AML-193 (cell line): ENCODE measurements around the gene MACROD2.

Source experiments
- DNase-seq, 2 experiments: peaks; one replicate each; lab custom pipeline; 2025; lab: John Stamatoyannopoulos, UW

The MACROD2 gene

DNA sequence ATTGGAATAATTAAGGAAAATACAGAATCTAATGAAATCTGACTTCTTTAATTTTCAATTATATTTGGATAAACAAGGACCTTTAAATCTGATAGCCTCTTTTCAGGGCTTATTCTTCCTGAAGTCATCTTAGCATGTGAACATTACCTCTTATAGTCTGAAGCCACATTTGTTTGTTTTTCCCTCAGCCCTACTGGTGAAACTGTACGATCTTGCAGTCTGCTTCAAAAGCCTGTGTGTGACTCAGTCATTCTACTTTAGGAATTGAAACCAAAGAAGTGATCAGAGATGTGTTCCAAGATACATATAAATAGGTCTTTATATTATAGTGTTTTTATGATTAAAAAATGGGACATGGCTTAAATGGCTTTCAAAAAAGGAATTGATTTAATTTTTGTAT lies 67.5 kb downstream of the MACROD2 start:
- no peak for DNase-seq

DNA sequence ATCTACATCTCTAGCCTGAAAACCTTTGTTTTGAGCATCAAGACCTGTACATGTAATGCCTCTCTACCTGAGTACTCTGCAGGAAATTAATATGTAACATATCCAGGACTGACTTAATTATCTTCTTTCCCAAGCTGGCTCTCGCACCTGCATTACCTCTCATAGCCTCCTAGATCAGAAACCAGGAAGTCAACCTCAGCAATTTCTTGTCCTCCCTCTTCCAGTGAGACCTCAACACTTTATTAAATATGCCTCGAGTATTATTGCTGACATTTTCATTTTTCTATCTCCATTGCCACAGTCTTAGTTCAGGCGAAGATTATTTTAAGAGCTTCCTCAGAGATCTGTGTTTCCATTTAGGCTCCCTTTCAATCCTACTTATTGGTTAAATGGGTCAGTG lies 69.0 kb downstream of the MACROD2 start:
- no peak for DNase-seq

DNA sequence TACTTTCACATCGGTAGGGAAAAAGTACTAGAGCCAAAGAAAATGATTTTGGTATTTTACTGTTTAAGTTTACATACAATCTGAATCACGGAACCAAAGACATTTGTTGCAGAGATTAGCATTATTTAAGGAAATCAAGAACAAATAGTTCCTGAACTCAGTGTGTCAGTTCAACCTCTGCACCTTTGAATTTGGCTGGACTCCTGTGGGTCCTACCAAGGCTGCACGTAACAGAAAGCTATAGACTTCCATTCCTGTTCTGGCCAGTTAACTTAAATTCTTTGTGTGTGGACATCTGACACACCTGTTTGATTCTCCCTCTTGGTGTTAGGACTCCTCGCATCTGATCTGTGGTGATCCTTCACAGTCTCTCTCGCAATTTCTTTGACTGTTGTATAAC lies 69.6 kb downstream of the MACROD2 start:
- DNase-seq = no peak

DNA sequence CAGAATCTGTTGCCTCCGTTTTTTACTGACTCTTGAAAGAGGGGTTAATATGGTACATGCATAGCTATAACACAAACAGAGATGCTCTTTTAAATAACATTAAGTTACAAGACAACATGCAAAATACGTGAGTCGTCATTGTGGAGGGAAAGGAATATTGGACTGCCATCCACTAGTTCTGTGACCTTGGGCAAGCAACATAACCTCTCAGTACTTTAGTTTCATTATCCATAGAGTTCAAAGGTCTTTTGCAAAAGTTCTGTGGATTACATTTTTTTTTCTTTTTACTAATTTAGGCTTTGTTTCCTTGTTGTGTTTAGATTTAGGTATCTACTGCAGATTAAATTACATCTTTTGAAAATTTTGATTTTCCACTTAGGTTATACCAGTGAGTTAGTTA lies 70.5 kb downstream of the MACROD2 start:
- DNase-seq = no peak

DNA sequence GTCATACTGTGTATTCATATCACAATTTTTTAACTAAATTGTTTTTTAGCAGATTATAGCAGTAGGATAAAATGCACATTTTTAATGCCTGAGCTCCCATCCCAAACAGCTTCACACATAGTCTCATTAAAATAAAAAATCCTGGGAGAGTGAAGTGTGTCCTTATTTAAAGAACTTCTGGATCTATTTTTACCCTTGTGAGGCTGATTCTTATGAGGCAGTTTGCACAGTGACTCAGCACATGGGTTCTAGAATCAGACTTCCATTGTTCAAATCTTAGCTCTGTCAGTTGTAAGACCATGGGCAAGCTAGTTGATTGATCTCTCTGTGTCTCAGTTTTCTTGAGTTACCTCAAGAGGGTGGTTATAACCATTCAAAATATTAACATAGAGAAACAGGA lies 72.3 kb downstream of the MACROD2 start:
- DNase-seq = no peak

DNA sequence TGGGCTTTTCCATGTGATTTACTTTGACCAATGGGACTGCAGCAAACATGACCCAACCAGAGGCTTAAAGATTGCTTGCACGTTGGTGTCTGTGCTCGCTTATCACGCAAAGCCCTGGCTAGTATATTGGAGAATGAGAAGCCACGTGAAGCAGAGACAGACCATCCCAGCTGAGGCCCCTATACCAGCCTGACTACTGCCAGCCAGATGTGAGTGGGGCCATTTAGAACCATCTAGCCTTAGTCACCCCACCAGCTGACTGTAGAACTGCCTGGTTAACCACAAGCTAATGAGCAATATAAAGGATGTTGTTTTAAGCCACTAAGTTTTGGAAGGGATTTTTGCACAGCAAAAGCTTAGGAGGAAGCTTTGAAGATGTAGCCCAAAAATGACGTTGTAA lies 74.5 kb downstream of the MACROD2 start:
- DNase-seq = no peak

DNA sequence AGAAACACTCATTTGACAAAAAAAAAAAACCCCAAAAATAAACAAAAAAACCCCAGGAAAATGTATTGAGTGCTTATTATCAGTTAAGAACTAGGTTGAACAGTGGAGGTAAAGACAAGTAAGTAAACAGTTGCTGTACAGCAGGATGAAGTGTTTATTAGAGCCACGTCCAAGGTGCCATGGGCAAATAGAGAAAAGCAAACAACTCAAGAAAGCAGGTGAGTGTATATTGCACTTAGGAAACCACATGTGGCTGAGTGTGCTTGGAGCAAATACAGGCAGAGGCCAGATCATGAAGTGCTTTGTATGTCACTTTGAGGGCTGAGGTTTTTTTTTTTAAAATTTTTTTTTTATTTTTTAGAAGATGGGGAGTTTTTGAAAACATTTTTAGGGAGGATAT lies 98.3 kb downstream of the MACROD2 start:
- DNase-seq = no peak

DNA sequence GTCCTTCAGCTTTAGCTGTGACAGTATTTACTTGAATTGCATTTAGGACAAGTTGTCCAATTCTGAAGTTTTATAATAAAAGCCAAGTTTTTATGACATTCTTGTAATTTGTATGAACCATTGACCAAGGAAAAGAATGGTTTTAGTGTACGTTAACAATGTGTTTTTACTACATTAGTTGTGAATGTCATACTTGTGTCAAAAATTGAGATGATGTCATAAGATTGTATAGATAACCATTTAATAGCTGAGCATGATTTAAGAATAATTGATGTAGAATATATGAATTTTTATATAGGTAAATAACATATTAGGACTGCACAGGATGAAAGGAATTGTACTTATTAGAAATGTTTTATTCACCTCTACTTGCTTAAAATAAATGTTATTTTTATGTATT lies 102.9 kb downstream of the MACROD2 start:
- no peak for DNase-seq

DNA sequence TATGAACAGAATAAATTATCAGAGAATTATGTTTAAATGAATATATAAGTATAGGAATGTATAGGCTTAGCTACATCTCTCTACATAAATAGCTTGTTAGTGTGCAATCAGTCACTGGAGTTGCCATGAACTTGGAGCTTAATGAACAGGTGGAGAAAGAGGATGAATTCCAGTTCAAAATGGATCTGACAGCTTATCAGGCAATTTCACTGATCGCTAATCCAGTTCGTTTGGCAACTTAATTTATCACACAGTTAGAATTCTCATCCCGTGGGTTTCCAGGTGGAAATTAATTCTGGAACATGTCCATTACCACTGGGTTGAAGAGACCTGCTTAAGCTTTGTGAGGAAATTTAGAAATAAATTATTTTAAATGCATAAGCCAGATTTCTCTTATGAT lies 118.1 kb downstream of the MACROD2 start:
- DNase-seq = no peak

DNA sequence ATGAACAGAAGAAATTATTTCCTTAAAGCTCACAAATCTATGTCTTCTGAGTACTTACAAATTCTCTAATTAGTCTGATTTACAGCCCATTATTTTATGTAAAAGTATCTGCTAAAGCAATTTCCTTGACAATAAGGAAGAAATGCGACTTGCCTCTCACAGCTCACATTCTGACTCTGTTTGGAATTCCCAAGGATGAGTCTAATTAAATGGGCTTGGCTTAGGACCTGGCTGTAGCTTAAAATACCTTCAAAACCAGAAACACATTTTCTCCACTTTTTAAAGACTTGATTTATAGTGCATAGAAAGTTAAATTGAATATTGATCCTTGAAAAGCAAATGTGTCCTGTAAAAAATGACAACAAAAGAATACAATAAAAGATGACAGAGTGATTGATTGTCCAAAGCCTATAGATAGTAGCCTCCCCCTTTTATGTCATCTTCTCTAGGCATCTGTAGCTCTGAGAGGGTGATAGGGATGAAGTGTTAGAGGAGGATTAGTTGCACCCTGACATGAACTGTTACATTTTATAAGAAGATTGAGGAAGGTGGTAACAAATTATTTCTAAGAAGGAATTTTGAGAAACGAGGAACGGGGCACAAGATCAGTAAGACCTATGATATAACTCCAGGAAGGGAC lies 118.9 kb downstream of the MACROD2 start:
- DNase-seq = no peak

DNA sequence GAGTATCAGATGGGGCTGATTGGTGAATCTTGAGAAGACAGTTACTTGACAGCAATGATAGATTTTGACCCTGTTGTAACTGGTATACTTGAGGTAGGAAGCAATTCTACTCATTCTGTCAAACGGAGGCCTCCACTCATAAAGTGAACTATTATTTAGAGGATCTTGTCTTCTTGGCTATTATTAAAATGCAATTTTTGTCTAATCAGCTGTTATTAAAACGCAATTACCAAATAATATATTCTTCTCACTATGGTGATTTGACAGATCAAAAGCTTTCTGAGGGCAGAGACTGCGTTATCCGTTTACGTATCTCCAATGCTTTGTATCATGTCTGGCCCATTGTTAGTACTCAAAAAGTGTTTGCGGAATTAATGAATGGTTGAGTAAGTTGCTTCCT lies 120.7 kb downstream of the MACROD2 start:
- no peak for DNase-seq

DNA sequence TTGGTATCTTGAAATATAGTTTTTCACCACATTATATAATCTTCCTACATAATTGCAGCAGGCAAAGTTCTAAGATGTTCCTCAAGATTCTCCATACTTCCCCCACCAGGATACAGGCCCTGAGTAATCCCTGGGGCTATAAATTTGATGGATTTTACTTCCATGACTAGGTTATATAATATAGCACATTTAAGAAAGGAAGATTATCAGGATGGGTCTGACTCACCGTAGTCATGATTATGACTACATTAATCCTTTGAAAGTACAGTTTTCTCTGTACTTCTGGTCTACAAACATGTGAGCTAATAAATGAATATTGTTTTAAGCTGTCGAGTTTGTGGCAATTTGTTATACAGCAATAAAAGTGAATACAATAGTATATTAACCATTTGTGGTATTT lies 122.5 kb downstream of the MACROD2 start:
- DNase-seq = no peak

DNA sequence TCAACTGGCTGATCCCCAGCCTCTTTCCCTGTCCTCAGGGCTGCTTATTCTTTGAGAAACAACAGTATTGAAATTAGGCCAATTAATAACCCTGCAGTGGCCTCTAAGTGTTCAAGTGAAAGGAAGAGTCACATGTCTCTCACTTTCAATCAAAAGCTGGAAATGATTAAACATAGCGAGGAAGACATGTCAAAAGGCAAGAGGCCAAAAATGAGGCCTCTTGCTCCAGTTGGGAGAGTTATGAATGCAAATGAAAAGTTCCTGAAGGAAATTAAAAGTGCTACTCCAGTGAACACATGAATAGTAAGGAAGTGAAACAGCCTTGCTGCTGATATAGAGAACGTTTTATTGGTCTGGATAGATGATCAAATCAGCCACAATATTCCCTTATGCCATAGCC lies 131.5 kb downstream of the MACROD2 start:
- no peak for DNase-seq

DNA sequence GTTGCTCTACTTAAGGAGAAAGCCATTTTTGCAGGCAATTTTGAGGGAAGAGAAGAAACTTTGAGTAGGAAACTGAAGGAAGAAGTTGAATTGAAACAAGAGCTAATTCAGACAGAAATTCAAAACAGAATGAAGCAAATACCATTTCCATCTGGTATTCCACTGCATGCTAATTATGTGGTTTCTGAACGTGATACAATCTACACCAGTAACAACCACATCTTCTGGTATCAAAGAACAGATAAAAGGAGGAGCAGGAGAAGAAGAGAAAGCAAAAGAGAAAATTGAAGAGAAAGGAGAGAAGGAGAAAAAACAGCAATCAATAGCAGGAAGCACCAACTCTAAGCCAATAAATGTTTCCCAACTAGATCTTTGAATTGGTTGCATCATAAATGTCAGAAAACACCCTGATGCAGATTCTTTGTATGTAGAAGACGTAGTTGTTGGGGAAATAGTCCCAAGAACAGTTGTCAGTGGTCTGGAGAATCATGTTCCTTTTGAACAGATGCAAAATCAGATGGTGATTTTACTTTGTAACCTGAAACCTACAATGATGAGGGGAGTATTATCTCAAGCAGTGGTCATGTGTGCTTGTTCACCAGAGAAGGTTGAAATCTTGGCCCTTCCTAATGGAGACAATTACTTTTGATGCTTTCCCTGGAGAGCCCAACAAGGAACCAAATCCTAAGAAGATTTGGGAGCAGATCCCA lies 132.4 kb downstream of the MACROD2 start:
- DNase-seq = no peak

DNA sequence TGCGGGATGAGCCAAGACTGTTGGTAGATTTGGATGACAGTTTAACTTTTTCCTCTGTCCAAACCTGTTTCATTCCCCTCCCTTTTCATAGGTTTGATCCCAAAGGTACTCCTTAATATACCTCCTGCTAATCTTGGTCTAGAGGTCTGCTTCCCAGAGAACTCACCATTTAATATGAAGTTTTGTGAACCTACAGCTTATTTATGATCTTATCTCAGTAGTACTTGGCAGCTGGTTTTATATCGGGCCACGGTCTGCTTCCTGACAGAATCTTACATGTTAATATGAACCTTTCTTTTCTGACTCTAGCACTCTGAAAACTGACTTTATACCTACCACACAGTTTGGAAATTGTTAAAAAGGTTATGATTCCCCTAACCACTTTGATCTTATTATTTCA lies 138.7 kb downstream of the MACROD2 start:
- no peak for DNase-seq

DNA sequence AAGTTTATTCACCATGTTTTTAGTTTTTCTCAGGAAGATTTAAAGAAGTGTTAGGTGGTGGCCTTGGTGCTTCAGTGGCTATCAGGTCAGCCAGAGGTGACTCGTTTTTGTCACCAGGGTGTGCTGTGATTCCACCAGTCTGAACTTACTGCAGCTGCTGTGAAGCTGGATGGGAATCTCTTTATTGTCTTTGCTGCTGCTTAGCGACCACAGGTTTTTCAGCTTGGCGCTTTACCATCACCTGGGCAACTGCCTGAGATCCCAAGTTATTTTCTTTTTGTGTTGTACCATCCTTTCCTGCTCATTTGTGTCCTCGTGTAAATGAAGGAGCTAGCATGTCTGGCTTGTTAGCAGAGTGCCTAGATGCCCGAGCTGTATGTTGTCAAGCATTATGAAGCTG lies 146.9 kb downstream of the MACROD2 start:
- peak in 1 of 2 experiments; percentile 1 for DNase-seq

DNA sequence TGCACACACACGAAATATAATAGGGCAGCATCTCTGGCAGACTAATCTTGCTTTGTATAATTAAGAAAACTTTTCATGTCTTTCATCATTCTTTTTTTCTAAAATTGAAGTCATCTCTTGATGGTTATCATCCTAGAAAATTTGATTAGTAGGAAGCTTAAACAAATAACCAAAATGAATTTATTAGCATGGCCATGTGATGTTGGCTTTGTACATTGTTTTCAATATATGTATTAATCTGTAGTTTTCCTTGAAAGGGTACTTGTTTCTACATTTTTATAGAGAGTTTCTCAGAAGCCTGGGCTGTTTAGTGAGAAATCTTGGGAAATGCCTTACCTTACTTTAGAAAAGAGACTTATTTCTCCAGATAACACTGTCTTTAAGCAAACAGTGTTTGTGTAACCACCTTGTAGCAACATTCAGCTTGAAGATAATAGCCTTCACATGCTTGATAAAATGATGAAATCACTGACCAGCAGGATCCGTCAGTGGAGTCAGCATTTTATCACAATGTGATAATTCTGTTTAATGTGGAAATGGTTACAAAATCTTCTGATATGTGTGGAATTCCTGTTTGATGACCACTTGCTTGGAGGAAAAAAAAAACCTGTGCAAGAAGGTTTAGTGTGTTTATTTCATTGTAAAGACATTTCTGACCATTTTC lies 147.8 kb downstream of the MACROD2 start:
- DNase-seq = no peak

DNA sequence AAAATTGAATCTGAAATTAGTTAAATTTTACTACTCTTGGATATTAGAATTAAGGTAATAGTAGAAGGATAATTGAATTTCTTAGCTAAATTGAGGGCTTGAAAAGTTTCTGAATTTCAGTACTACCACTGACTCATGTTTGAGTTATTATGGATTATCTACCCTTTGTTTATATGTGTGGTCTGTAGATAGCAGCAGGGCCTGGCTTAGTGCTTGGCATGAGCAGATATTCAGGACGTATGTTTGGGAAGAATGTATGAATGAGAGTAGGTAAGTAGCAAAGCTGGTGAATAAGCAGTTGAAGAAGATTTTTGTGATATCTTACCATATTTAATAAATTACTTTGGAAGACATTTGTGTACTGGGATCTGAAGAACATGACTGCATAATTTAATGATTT lies 152.7 kb downstream of the MACROD2 start:
- DNase-seq = no peak

DNA sequence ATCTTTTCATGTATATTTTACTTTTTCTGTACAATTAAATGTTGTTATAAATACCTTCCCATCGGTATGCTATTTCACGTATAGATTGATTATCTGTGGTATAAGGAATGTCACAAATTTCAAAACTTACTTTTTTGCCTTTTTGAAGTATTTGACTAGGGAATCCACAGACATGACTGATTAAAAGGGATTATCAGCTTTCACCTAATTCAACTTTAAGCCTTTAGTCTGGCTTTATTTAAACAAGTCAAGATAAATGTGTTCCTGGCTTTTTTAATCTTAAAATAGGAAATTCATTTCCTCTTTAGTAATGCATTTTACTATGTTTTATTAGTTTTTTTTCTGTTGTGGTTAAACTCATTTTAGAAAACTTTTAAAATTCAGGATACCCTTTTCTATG lies 160.0 kb downstream of the MACROD2 start:
- no peak for DNase-seq

DNA sequence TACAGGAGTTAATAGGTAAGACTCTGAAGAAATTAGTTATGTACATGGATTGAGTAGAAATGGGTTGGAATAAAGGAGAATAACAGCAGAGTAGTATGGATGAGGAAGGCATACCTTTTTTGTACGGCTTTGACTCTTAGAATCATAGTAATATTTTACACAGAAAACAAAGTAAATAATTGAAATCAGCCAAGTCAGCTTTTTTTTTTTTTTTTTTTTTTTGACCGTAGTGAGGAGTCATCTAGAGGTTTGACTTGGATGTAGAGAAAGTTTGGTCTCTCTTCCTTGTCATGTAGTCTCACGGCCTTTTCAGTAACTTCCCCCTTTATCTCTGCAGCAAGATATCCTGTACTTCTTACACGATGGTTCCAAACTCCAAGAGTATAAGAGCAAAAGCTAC lies 183.2 kb downstream of the MACROD2 start:
- no peak for DNase-seq

DNA sequence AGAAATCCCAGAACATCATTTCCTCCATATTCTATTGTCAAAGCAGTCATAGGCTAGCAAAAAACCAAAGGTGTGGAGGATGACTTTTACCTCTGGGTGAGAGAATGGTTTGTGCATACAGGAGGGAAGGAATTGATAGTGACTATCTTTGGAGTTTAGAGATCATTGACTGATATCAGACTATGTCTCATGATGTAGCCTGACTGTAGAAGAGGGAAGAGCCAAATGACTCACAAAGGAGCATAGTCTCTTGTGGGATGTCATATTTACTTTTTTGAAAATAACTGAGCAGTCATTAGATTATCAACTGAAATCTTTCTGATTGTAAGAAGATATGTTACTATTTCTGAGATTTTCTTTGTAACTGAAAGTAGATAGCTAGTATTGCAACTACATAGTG lies 183.6 kb downstream of the MACROD2 start:
- DNase-seq = no peak

DNA sequence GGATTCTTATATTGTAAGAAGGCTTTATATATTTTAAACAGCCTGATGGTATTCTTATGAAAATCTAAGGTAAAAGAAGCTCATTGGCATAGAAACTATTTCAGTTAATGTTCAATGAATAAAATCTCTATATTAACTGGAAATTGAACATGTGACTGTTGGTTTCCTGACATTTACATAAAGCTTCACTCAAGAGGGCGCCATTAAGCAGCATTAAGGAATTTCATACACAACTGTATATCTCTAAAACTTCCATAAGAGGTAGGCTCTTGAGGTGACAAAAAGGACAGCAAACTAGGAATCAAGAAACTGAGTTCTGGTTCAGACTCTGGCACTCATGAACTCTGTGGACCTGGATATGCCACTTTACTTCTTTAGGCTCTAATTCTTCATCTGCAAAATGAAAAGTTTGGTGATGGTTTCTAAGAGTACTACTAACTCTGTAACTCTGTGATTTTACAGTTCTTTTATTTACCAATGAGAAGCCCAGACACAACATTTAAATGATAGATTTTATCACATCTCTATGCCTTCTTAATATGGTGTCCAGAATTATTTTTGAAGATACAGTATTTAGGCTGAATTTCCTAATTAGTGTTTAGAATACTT lies 194.6 kb downstream of the MACROD2 start:
- peak; percentile 2 to 10 for DNase-seq

DNA sequence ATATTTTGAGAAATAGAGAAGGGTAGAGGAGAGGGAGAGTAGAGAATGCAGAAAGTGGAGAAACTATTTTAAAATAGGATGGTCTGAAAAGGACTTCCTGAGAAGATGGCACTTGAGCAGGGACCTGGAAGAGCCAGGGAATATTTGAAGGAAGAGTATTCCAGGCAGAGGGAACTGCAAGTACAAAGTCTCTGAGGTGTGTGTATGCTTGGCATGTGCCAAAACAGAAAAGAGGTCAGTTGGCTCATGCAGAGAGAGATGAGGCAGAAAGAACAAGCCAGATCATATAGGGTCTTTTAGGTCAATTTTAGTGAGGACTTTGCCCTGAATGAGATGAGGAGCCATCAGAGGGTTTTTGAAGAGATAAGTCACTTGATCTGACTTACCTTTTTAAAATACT lies 196.2 kb downstream of the MACROD2 start:
- DNase-seq = no peak
